ENCODE data around the gene ESR2. TPM values are rescaled to one million over a fixed set of nuclear protein-coding genes. Genes with fewer than 3 reads are reported as not detected.
A peak's percentile ranks its signal among the peaks of the same experiment; 100 is the strongest.

ESR2 gene
- total RNA-seq, 1 experiment from 2014 or later, result 0.27 TPM

DNA sequence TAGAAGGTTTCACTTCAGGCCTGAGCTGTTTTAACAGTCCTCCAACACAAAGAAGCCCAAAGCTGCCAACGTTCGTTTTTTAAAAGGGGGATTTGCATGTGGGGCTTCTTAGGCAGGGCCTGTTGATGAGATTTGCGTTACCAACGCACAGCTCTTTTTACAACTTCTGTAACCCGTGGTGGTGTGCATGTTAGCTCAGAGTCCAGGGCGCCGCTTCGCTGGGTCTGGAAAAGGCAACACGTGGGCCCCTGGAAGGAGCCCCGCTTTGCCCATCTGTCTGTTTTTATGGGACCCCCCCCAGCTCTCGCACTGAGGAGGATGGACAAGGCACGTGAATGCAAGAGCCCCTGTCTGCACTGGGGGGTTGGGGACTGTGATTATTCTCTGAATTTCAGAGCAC, 84.0 kb downstream of the ESR2 start:
- DNase-seq (ENCODE audit: low read depth), result no peak
- in situ Hi-C loops (cut with HindIII; ENCODE audit: low pct_unique_long_range_greater_than_20kb, low sequenced_read_pairs), result no loop called here

- DNase-seq (ENCODE audit: low read depth), result no peak
- in situ Hi-C loops (cut with HindIII; ENCODE audit: low pct_unique_long_range_greater_than_20kb, low sequenced_read_pairs), result no loop called here
These were observed 84.6 kb downstream of the ESR2 start for GRCh38 chr14:64209444-64210131.

DNA sequence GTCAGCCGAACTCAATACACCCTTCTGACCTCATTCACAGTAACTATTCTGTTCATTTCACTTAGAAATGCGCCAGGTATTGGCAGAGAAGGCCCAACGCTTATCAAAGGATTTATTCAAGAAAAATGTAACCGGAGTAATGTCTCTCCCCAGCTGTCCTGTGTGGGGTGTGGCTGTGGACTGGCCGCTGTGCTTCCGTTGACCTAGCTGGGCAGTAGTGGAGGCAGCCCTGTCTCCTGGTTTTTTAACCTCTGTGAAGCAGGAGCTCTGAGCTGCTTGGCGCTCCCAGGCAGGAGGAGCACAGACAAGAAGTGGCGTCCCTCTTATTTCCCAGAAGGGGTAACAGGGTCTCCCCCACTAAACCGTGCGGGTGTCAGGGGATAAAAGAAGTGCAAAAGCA, 85.2 kb downstream of the ESR2 start:
- DNase-seq (ENCODE audit: low read depth), result no peak
- in situ Hi-C loops (cut with HindIII; ENCODE audit: low pct_unique_long_range_greater_than_20kb, low sequenced_read_pairs), result no loop called here

- in situ Hi-C loops (cut with HindIII; ENCODE audit: low pct_unique_long_range_greater_than_20kb, low sequenced_read_pairs), result no loop called here
- no peak for DNase-seq (ENCODE audit: low read depth)
These were observed 85.9 kb downstream of the ESR2 start for GRCh38 chr14:64208261-64208660.

DNA sequence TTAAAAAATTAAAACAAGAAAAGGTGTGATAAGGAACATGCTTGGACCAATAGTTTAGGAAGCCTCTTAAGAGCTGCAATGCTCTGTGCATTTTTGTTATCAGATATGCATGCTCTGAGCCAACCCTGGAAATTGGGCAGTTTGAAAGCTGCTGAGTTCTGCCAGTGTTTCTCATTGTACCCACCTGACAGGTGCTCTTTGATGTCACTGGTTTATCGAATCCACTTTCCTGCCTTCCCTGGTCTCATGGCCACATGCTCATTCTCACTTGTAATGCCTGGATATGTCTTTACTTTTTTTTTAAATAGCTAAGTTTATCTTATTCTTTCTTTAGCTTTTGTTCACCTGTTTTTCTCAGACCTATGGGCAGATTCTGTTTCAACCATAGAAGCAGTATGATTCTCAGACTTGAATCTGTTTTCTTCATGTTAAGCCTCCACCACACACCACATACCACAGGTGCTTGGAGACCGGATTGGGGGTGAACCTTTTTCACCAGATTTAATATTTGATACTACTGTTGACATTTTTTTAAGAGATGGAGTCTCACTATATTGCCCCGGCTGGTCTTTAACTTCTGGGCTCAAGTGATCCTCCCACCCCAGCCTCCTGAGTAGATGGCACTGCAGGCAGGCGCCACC, 90.7 kb downstream of the ESR2 start:
- in situ Hi-C loops (cut with HindIII; ENCODE audit: low pct_unique_long_range_greater_than_20kb, low sequenced_read_pairs), result no loop called here
- no peak for DNase-seq (ENCODE audit: low read depth)

DNA sequence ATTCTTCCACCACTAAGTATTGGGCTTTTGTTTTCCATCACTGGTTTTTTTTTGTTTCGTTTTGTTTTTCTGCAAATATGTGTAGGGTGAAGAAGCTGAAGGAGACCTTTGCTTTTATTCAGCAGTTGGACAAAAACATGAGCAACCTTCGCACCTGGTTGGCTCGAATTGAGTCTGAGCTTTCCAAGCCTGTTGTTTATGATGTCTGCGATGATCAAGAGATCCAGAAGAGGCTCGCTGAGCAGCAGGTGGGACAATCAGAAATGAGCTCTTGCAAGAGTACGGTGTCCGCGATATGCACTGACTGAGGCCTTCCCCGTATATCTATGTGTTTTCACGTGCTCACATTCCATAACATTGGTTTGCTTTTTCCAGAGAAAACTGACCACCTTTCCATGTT, 91.5 kb downstream of the ESR2 start:
- DNase-seq (ENCODE audit: low read depth), result no peak
- in situ Hi-C loops (cut with HindIII; ENCODE audit: low pct_unique_long_range_greater_than_20kb, low sequenced_read_pairs), result no loop called here

- no peak for DNase-seq (ENCODE audit: low read depth)
- in situ Hi-C loops (cut with HindIII; ENCODE audit: low pct_unique_long_range_greater_than_20kb, low sequenced_read_pairs), result no loop called here
These were observed 92.1 kb downstream of the ESR2 start for GRCh38 chr14:64201921-64202545.

GRCh38 chr14:64201296-64201695, 92.9 kb downstream of the ESR2 start:
- in situ Hi-C loops (cut with HindIII; ENCODE audit: low pct_unique_long_range_greater_than_20kb, low sequenced_read_pairs), result no loop called here
- no peak for DNase-seq (ENCODE audit: low read depth)

DNA sequence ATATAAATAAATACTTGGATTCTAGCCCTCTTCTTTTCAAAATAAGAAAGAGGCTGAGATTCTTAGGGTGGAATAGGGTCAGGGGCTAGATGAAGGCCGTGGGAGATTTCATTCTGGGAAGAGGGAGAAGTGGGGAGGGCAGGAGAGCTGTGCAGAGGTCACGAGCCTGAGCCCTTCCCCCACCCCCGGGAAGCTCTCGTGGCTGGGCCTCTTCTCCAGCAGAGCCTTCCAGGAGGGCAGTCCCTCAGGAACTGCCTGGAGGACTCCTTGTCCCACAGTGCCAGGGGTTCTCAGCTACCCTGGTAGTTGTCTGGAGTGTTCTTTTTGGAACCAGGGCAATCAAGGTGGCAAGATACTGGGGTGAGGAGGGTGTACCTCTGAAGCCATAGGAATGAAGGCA, 94.0 kb downstream of the ESR2 start:
- in situ Hi-C loops (cut with HindIII; ENCODE audit: low pct_unique_long_range_greater_than_20kb, low sequenced_read_pairs), result no loop called here
- no peak for DNase-seq (ENCODE audit: low read depth)

- in situ Hi-C loops (cut with HindIII; ENCODE audit: low pct_unique_long_range_greater_than_20kb, low sequenced_read_pairs), result no loop called here
- DNase-seq (ENCODE audit: low read depth), result no peak
These were observed 95.7 kb downstream of the ESR2 start for GRCh38 chr14:64198486-64198885.

GRCh38 chr14:64197996-64198395, 96.2 kb downstream of the ESR2 start:
- in situ Hi-C loops (cut with HindIII; ENCODE audit: low pct_unique_long_range_greater_than_20kb, low sequenced_read_pairs), result no loop called here
- no peak for DNase-seq (ENCODE audit: low read depth)

- in situ Hi-C loops (cut with HindIII; ENCODE audit: low pct_unique_long_range_greater_than_20kb, low sequenced_read_pairs), result no loop called here
- DNase-seq (ENCODE audit: low read depth), result no peak
These were observed 97.3 kb downstream of the ESR2 start for GRCh38 chr14:64196814-64197411.

- no peak for DNase-seq (ENCODE audit: low read depth)
- in situ Hi-C loops (cut with HindIII; ENCODE audit: low pct_unique_long_range_greater_than_20kb, low sequenced_read_pairs), result no loop called here
These were observed 98.1 kb downstream of the ESR2 start for GRCh38 chr14:64196056-64196455.

DNA sequence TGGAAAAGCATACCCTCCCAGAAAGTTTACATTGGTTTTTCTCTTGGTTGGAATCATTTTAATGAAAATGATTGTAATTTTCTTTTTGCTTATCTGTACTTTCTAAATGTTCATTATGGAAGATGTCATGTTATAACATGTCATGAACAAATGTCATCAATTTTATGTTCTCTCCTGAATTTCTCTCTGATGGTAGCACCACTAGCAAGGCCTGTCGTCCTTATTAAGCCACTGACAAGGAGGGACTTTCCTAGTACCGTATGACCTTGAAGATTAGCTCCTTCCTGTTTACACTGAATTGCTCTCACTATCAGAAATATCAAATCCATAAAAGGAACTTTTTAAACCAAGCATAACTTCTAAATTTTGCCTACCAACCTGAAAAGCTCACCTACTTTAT, 99.0 kb downstream of the ESR2 start:
- in situ Hi-C loops (cut with HindIII; ENCODE audit: low pct_unique_long_range_greater_than_20kb, low sequenced_read_pairs), result no loop called here
- no peak for DNase-seq (ENCODE audit: low read depth)

DNA sequence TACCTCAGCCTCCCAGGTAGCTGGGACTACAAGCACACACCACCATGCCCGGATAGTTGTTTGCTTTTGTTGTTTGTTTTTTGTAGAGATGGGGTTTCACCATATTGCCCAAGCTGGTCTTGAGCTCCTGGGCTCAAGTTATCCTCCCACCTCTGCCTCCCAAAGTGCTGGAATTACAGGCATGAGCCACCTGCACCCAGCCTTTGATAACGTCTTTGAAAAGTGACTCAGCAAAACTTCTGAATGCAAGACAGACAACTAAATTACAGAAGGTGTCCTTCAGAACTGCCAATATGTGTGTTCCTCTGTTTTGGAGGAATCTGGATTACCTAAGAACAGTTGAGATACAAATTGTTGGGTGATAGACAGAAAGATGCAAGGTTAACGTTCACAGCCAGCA, 99.8 kb downstream of the ESR2 start:
- in situ Hi-C loops (cut with HindIII; ENCODE audit: low pct_unique_long_range_greater_than_20kb, low sequenced_read_pairs), result no loop called here
- no peak for DNase-seq (ENCODE audit: low read depth)

DNA sequence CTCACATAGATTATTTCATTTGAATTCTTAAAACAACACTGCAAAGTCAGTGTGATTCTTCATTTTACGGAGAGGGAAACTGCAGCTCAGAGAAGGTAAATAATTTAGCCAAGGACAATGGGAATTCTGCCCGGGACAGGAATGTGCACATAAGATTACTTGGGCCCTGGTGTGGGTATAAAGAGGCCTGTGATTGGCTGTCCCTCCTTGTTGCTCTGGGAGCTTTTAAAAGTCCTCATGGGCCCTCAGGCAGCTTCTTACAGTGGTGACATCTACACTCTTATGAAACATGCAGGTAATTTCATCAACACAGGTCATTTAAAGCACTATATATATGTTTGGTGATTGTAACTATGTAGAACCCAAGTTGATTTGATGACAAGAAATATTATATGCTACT, 100.3 kb downstream of the ESR2 start:
- no peak for DNase-seq (ENCODE audit: low read depth)
- in situ Hi-C loops (cut with HindIII; ENCODE audit: low pct_unique_long_range_greater_than_20kb, low sequenced_read_pairs), result no loop called here

- in situ Hi-C loops (cut with HindIII; ENCODE audit: low pct_unique_long_range_greater_than_20kb, low sequenced_read_pairs), result no loop called here
These were observed 102.4 kb downstream of the ESR2 start for GRCh38 chr14:64191756-64192155.

DNA sequence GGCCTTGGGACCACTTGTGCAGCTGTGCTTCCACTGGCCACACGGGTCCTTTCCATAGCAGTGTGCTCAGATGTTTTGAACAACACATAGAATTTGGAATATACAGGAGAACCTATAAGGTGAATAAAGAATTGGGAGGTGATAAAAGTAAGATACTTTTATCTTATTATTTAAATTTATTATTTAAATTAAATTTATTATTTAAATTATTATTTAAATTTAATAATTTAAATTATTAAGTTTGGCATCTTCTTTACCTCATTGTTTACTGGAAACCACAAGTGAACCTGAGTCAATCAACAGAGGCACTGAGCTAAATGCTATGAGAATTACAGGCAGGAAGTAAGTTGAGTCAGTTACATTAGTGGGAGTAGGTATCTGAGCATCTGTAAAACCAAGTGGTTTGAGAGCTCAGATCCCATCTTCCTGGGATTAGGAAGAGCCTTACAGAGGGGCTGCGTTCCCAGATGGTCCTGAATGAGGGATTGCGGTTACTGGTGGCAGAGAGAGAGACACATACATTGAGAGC, 103.1 kb downstream of the ESR2 start:
- in situ Hi-C loops (cut with HindIII; ENCODE audit: low pct_unique_long_range_greater_than_20kb, low sequenced_read_pairs), result no loop called here
- no peak for DNase-seq (ENCODE audit: low read depth)

More at GRCh38 chr14:64191756-64192155, 102.4 kb downstream of the ESR2 start:
- peak; percentile 53 for DNase-seq (ENCODE audit: low read depth)

GRCh38 chr14:64187331-64187730, 106.8 kb downstream of the ESR2 start:
- in situ Hi-C loops (cut with HindIII; ENCODE audit: low pct_unique_long_range_greater_than_20kb, low sequenced_read_pairs), result no loop called here
- DNase-seq (ENCODE audit: low read depth), result no peak
